Urothelium cell line (cell line): ENCODE data around the gene PAN2.
A peak's percentile ranks its signal among the peaks of the same experiment; 100 is the strongest.

Experiments
- DNase-seq: peaks from one replicate; pipeline ENCODE4 v3.0.0; 2011; ENCODE audit warnings: low spot score, mixed read lengths
- FAIRE-seq: peaks from 2 replicates; lab custom pipeline; 2011; peaks lifted over from hg19 to GRCh38; lab: Jason Lieb, UNC

The PAN2 gene, protein sequence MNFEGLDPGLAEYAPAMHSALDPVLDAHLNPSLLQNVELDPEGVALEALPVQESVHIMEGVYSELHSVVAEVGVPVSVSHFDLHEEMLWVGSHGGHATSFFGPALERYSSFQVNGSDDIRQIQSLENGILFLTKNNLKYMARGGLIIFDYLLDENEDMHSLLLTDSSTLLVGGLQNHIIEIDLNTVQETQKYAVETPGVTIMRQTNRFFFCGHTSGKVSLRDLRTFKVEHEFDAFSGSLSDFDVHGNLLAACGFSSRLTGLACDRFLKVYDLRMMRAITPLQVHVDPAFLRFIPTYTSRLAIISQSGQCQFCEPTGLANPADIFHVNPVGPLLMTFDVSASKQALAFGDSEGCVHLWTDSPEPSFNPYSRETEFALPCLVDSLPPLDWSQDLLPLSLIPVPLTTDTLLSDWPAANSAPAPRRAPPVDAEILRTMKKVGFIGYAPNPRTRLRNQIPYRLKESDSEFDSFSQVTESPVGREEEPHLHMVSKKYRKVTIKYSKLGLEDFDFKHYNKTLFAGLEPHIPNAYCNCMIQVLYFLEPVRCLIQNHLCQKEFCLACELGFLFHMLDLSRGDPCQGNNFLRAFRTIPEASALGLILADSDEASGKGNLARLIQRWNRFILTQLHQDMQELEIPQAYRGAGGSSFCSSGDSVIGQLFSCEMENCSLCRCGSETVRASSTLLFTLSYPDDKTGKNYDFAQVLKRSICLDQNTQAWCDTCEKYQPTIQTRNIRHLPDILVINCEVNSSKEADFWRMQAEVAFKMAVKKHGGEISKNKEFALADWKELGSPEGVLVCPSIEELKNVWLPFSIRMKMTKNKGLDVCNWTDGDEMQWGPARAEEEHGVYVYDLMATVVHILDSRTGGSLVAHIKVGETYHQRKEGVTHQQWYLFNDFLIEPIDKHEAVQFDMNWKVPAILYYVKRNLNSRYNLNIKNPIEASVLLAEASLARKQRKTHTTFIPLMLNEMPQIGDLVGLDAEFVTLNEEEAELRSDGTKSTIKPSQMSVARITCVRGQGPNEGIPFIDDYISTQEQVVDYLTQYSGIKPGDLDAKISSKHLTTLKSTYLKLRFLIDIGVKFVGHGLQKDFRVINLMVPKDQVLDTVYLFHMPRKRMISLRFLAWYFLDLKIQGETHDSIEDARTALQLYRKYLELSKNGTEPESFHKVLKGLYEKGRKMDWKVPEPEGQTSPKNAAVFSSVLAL

DNA sequence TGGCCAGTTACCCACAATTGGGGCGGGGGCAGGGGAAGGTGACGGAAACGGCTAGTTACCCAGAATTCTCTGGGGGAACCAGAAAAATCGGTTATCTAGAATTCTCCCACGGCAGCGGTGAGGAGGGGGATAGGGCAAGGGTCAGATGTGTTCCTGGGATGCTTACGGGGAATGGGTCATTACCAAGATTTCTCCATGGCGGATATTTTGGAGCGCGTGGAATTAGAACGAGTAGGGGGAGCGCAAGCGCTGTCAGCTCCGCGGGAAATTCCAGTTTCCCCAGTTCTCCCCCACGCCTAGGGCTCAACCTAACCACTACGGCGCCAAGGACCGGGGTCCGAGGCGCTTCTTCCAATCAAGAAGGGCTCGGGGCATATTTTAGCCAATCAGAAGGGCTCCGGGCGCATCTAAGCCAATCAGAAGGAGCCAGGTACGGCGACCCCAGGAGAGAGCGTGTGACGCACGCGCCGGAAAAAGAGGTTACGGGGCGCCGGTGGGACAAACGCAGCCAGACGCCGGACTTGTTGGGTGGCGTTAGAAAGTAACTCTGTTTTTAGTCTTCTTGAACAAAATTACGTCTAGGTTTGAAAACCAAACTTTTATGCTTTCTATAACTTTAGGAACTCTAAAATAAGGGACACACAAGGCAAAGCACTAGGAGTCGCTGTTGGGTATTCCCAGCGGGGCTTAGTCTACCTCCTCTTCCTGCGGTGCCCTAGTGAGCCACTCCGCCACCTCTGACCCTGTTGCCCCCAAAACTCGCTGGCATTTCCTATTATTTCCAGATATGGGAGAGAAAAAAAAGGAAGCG lies at the start of gene PAN2:
TSS of gene PAN2 (minus strand) at position 322 of the 811 bp plus-strand sequence. CDS start 906 bp downstream, outside the sequence.
- FAIRE-seq, result no peak

DNA sequence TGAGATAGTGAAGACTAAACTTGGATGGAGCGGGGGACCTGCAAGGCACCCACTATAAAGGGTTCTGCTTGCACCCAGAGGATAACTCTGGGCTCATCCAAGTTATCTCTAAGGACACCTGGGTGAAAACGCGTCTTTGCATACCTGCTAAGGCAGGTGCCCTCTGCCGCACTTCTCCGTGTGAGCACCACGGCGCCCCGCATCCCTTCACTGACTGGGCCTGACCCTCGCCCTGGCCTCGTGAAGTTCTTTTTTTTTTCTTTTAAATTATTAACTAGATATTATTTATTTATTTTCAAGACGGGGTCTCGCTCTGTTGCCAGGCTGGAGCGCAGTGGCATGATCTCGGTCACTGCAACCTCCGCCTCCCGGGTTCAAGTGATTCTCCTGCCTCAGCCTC lies 48.8 kb upstream of the PAN2 start:
- DNase-seq (no peak), FAIRE-seq (no peak)

More for the DNA sequence above, at the start of gene PAN2:
- peak; percentile 99 for DNase-seq

DNA sequence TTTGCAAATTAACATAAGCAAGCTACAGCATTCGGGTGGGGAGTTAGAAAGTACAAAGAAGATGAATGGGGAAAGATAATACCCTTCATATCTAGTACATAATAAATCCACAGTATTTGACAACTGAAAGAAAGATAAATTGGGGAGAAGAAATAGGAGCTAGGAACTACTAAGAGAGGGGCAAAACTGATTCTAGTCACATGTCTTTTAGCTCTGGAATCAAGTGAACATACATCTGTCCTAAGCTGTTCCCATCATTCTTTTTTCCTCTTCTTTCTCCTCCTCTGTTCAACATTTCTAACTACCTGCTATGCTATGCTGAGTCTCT lies 44.2 kb upstream of the PAN2 start:
- FAIRE-seq (no peak), DNase-seq (no peak)

DNA sequence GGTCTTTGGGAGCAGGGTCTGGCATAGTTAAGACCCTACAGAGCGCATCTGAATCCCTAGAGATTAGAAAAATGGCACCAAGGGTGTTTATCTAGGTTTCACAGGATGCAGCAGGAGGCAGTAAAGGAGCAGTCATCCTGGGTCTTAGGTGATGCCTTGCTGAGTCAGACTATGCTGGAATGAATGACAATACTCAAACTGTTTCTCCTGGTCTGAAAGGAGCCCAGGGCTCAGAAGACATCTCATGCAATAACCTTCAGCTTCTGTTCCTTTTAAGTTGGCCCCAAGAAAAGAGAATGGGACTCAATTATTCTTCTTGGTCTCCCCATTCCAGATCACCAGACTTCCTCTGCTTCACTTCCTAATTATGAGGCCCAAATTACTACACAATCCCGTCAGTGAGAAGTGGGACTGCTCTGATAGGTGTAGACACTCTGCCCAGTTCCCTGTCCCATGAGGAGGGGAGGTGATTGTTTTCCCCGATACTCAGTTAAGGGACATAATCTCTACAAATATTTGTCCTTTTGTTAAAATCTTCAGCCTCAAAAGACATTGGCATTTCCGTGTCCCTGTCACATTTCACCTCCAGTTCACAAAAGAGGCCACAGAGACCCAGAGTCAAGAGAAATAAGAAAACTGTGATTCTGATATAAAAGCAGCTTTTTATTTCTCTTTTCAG lies 43.6 kb upstream of the PAN2 start:
- FAIRE-seq, result no peak
- no peak for DNase-seq

DNA sequence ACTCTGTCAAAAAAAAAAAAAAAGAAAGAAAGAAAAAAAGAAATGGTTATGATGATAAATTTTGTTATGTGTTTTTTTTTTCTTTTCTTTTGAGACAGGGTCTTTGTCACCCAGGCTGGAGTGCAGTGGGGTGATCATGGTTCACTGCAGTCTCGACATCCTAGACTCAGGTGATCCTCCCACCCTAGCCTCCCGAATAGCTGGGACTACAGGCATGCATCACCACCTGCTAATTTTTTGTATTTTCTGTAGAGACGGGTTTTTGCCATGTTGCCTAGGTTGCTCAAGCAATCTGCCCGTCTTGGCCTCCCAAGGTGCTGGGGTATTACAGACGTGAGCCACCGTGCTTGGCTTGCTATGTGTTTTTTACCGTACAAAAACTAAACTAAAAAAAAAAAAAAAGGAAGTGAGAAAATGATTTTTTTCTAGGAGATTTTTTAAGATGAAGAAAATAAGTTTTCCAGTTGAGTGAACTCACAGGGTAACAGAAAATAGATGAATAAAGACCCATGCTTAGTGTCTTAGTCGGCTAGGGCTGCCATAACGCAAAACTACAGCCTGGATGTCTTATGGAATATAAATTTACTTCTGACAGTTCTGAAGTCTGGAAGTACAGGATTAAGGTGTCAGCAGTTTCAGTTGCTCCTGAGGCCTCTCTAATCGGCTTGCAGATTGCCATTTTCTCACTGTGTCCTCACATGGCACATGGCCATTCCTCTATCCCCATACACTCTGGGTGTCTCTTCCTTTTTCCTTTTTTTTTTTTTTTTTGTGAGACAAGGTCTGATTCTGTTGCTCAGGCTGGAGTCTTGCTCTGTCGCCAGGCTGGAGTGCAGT lies 42.0 kb upstream of the PAN2 start:
- DNase-seq, result no peak
- FAIRE-seq, result no peak

DNA sequence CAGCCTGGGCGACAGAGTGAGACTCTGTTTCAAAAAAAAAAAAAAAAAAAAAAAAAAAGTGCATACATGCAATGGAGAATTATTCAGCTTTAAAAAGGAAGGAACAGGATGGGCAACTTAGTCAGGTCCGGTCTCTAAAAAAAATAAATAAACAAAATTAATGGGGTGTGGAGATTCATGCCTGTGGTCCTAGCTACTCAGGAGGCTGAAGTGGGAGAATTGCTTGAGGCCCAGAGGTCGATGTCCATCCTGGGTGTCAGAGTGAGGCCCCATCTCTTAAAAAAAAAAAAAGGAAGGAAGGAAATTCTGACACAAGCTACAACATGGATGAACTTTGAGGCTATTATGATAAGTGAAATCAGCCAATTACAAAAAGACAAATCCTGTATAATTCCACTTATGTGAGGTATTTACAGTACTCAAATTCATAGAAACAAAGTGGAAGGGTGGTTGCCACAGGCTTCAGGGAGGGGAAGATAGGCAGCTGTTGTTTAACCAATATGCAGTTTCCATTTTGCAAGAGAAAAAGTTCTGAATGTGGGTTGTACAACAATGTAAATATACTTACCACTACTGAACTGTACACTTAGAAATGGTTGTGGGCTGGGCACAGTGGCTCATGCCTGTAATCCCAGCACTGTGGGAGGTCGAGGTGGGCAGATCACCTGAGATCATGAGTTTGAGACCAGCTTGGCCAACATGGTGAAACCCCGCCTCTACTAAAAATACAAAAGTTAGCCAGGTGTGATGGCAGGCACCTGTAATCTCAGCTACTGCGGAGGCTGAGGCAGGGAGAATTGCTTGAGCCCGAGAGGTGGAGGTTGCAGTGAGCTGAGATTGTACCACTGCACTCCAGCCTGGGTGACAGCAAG lies 41.2 kb upstream of the PAN2 start:
- no peak for FAIRE-seq
- no peak for DNase-seq

DNA sequence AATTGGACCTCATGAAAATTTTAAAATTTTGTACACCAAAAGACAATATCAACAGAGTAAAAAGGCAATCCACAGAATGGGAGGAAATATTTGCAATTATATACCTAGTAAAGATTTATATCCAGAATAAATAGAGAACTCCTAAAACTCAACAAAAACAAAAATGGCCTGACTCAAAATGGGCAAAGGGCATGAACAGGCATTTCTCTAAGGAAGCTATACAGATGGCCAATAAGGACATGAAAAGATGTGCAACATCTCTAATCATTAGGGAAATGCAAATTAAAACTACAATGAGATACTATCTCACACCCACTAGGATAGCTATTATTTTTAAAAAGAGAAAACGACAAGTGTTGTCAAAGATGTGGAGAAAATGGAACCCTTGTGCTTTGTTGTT lies 39.7 kb upstream of the PAN2 start:
- FAIRE-seq, result no peak
- no peak for DNase-seq

DNA sequence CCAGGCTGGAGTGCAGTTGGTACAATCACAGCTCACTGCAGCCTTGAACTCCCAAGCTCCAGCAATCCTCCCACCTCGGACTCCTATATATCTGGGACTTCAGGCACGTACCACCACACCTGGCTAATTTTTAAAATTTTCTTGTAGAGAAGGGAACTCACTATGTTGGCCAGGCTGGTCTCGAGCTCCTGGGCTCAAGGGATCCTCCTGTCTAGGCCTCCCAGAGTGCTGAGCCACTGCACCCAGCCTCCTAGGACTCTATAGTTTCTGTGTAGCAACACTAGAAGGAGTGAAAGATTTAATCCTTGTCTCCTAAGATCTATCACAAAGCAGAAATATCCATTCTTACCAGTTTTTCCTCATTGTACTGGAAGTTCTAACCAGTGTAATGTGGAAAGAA lies 33.1 kb upstream of the PAN2 start:
- FAIRE-seq, result no peak
- no peak for DNase-seq

DNA sequence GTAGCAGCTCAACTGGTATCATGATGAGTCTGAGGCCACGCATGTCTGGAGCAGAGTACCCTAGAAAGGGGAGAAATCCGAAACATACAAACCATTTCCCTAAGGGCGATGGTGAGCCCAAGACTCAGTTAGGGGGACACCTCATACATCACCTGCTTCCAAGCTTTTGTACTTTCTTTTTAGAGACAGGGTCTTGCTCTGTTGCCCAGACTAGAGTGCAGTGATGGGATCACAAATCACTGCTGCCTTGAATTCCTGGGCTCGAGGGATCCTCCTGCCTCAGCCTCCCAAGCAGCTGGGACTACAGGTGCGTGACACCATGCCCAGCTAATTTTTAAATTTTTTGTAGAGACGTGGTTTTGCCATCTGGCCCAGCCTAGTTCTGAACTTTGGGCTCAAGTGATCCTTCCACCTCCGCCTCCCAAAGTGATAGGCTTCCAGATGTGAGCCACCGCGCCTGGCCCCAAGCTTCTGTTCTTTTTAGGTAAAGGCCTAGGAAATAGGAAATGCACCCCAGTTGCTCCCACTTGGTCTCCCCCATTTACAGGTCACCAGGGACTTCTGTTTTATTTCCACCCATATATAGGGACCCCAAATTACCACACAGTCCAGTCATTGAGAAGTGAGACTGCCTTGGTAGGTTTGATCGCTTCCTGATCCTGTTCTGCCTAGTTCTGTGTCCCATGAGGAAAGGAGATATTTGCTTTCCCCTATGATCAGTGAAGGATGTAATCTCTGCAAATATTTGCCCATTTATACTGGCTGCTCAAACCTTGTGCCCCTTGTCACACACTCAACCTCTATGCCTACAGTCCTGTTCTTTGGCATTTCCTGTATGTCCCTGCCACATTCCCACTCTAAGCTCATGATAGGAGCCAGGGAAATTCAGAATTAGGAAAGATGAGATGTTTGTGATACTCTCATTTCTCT lies 28.6 kb upstream of the PAN2 start, which contains the start of gene APOF:
TSS of gene APOF (minus strand) at position 728 of the 930 bp plus-strand sequence. CDS start at position 616, 112 bp downstream.
- no peak for DNase-seq
- no peak for FAIRE-seq

DNA sequence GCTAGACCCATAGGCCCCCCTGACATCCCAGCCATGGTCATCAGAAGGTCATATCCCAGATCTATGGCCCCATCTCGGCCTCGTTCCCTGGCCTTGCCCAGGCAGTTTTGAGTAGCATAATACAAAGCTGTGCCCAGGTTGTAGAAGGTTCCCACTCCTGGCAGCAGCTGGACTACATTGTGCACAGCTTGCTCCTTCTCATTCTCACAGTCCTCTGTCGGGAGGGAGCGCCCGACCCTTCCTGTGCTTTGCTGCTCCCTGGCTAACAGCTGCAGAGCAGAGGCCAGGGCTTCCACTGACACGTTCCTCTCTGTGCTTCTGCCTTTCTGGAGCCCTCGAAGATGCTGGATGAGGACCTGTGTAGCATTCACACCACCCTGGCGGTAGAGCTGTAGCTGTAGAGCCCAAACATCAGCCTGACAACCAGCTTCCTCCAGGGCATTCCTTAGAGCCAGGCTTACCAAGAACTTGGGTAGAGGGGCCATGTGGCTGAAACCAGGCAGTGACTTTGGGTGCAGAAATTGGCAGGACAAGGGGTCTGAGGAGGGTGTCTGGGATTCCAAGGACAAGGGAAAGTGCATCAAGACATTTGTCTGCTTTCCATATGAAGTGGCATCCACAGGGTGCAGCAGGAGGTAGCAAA lies 27.8 kb upstream of the PAN2 start:
- FAIRE-seq (no peak), DNase-seq (no peak)

DNA sequence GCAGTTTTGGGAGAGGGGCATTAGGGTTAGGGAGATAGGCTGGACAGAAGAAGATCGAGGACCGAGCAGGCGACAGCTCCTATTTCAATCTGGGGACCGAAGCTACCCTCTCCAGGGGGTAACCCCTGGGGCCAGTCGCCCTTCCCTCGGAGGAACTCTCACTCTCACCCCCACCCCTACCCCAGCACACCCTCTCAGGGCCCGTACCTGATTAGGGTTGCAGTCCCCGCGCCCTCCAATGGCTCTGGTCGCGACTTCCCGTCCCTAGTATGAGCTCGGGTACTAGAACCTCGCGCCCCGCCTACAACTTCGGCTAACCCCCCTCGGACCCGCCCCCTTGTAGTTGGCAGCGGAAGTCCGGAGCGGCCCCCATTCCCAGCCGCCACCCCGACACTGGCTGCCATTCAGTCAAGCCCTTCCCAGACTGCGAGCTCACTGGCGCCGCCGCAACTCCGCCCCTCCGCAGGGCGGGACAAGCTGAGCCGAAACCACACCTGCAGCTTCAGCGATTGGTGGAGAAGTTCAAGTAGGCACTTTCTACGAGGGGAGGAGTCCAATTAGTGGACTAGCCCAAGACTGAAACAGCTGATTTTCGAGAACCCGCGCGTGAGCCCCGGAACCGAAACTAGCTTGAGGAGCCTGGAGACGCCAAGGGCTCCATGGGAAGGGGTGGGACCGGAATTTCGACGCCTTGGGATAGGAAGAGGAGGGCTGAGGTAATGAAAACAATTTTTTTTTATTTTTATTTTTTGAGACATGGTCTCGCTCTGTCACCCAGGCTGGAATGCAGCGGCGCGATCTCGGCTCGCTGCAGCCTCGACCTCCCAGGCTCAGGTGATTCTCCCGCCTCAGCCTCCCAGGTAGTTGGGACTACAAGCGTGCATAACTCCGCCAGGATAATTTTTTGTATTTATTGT lies 26.3 kb upstream of the PAN2 start, which contains the start of gene STAT2:
TSS of gene STAT2 (minus strand) at position 257 of the 917 bp plus-strand sequence. CDS start 3,536 bp downstream, outside the sequence.
- DNase-seq, result peak; percentile 97
- peak; percentile 23 for FAIRE-seq

DNA sequence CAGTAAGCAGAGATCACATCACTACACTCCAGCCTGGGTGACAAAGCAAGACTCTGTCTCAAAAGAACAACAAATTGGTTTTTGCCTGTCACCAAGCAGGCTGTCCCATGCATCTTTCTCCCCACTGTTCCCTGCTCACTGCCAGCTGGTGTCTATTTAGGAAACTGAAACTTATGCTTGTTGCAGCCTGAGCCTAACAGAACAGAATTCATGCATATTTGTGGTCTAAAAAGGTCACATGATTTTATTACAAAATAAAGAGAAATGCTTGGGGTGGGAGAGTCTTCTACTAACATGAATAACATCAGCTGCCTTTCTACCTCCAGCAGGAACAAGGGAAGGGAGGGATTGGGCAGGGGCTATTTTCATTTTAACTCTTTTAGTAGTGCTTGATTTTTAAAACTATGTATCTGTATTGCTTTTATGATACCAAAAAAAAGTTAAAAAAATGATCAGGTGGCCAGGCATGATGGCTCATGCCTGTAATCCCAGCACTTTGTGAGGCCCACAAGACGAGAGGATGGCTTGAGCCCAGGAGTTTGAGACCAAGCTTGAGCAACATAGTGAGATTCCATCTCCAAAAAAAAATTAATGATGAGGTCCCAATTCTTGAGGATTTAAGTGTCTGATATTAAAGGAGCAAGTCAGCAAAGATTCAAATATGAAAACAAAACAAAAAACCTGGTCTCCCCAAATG lies 25.2 kb upstream of the PAN2 start:
- DNase-seq (no peak), FAIRE-seq (no peak)

DNA sequence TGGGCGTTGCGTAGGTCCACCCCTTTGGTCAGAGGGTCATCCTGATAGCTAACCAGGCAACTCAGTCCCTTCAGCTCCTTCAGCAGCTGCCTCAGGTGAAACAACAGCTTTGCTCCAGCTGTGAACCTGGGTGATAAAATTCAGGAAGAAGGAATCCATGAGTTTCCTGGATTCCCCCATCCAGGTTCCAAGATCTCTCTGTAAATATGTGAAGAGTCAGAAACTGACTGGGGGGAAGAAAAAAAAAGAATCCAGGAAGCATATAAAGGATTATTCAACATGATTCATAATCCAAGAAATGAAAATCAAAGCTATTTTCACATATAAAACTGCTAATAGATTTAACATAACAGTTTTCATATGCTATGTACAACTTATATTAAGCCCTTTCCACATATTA lies 17.5 kb upstream of the PAN2 start:
- FAIRE-seq, result no peak
- DNase-seq, result no peak

DNA sequence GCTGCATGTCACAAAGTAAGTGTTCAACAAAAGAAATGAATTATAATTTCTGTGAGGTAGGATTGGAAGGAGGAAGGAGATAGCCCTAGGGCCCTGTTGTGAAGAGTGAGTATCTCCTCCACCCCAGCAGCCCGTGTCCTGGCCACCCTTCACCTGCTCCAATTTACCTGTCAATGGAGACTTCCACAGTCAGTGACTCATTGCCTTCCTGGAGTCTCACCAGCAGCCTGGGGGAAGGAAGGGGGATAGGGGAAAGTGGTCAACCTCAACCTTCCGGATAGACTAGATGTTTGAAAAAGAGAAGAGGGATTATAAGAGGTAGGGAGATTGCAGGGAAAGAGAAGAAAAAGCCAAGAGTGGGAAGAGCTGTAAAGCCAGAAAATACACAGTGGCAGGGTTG lies 16.9 kb upstream of the PAN2 start:
- FAIRE-seq (no peak), DNase-seq (no peak)

DNA sequence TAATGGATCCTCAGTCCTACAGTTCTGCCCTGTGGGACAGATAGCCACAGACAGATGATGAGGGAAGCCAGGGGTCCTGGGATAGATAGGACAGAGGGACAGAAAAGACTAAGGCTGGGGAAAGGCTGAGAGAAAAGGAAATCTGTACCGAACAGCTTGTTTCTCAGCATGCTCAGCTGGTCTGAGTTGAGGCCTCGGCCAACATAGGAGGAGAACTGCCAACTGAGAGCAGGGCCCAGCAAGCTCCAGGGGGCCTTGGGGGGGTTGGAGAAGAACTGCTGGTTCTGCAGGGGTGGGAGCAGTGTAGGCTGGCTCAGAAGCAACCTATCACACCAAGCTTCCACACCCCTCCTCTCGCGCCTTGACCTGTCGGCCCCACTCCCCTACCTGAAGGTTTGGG lies 15.0 kb upstream of the PAN2 start:
- FAIRE-seq (no peak), DNase-seq (no peak)
